Naive thymus-derived CD8-positive, alpha-beta T cell (primary cell): Measurements from ENCODE around the gene MRPL1. TPM values are rescaled to one million over a fixed set of nuclear protein-coding genes. Genes with fewer than 3 reads are reported as not detected.

ENCODE experiments used
- ATAC-seq, 2 donors: fragments of 150-1000 bp; cut with Tn5 transposase in 1 of 2; sonication (Bioruptor Pico), chemical (Tn5 transposase) in 1 of 2; 1 replicate in 1 of 2; 2 replicates in 1 of 2; pipeline ENCODE4 v1.10.0; 2021; ENCODE audit warnings: mild to moderate bottlenecking in 2 of 2, moderate library complexity in 2 of 2
- POLR2A ChIA-PET: fragments of 350-600 bp; sonication (Branson Sonifier 250); formaldehyde crosslinking; loops from one replicate; lab custom pipeline; 2021; ENCODE audit warnings: antibody characterized with exemption; lab: Charles Lee
- DNase-seq, 10 donors: peaks; one replicate each; pipeline versions ENCODE4 v3.0.0 to v3.0.0-alpha.2; 2020 to 2022
- H3K27ac Mint-ChIP-seq, 10 donors: one replicate each; pipeline ENCODE4 v1.8.0; 2020 to 2022; ENCODE audit warnings: mild to moderate bottlenecking in 10 of 10, mixed read lengths in 10 of 10, moderate library complexity in 4 of 10, inconsistent platforms in 1 of 10
- H3K27me3 Mint-ChIP-seq, 5 donors: one replicate each; pipeline ENCODE4 v1.8.0; 2021 to 2022; ENCODE audit warnings: mixed read lengths in 5 of 5
- H3K36me3 Mint-ChIP-seq, 3 donors: one replicate each; pipeline ENCODE4 v1.8.0; 2020 to 2022; ENCODE audit warnings: mixed read lengths in 3 of 3, mild to moderate bottlenecking in 2 of 3, inconsistent platforms in 1 of 3
- H3K4me1 Mint-ChIP-seq, 4 donors: one replicate each; pipeline ENCODE4 v1.8.0; 2021 to 2022; ENCODE audit warnings: mixed read lengths in 4 of 4
- H3K4me3 Mint-ChIP-seq, 10 donors: one replicate each; pipeline ENCODE4 v1.8.0; 2020 to 2022; ENCODE audit warnings: mild to moderate bottlenecking in 10 of 10, mixed read lengths in 10 of 10, moderate library complexity in 6 of 10, inconsistent platforms in 1 of 10
- H3K9me3 Mint-ChIP-seq, 9 donors: one replicate each; pipeline ENCODE4 v1.8.0; 2020 to 2022; ENCODE audit warnings: mixed read lengths in 9 of 9, mild to moderate bottlenecking in 3 of 9, inconsistent platforms in 1 of 9, moderate library complexity in 1 of 9
- polyA plus RNA-seq, 3 donors: library from polyadenylated mRNA; unstranded; fragments of 300-500 nt; fragmentation: Illumina TruSeq; gene quantifications; one replicate each; pipeline ENCODE4 v1.2.3, GENCODE V29; 2021
- total RNA-seq, 8 experiments: library from RNA in 2 of 8; stranded (reverse) in 2 of 8; gene quantifications; one replicate each; pipeline ENCODE4 v1.2.3 and lab custom pipeline; 2021 to 2026

The MRPL1 gene
- total and polyA plus RNA-seq, 5 experiments from 2014 or later: 27.0 to 37.9 (median 35.6) TPM

DNA sequence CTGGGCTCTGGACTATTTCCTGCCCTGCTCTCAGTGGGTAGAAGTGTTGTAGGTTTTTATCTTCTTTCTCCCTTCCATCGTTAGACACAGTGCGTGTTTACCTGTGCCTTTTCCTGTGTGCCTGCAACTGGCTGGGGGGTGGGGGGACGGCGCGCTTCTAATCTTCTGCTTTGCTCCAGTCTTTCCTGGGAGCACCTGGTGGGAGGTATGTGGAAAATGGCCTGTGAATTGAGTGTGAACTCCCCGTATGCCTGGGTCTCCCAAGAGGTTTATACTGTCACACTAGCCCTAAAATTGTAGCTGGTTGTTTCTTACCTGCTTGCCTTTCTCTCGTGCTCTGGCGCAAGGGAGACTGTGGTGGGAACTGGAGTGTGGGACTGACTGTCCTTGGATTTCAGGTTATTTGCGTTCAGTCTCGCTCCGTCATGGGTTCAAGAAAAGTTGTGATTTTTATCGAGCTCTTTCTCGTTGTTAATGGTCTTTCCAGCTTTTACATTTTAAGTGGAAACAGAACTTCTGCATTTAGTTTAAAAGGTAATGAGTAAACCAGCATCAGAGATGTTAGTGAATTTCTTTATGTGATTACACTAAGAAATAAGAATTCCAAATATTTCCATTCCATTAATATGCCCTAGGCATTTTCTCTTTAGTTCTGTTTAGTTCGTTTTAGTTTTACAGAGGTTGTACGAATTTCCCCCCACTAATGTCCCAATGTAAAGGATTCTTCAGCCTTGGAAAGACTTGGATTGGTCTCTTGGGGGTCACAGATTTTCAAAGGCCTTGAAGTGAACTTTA lies 15.3 kb downstream of the MRPL1 start:
- H3K9me3 Mint-ChIP-seq: no peaks in the 10 kb centered on the region
- DNase-seq (no peak), ATAC-seq (no peak)
- H3K27me3 Mint-ChIP-seq: no peaks in the 10 kb centered on the region
- peaks cover 5 to 80% (median 30%) of the 10 kb centered on the region in 3 donors for H3K36me3 Mint-ChIP-seq
- peak overlapping the region in 4 of 10 donors; percentile 10 to 85 (median 44) for H3K27ac Mint-ChIP-seq
- H3K4me3 Mint-ChIP-seq: peak overlapping the region in 1 of 10 donors; percentile 11
- POLR2A ChIA-PET: interaction anchor here (0.6 to 1.1 kb wide), 3 partner anchors 9 to 217 kb away, joined by 3 to 8 read pairs (median 3); no protein-coding TSS in a partner anchor
- H3K4me1 Mint-ChIP-seq: peaks cover 11 to 36% (median 30%) of the 10 kb centered on the region in 4 donors

DNA sequence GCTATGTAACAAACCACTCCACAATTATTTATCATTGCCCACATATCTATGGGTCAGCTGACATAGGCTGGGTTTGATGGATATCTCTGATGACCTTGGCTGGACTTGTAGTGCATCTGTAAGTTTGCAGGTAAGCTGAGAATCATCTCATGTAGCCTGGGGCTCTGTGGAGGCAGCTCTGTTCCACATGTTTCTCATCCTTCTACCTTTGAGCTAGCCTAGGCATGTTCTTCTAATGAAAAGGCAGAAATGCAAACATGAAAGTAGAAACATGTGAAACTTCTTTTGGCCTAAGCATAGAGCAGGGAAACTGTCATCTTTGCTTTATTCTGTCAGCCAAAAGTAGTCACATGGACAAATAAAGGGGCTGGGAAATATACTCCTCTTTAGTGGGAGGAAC lies 18.2 kb downstream of the MRPL1 start:
- Mint-ChIP-seq H3K36me3 (peaks cover 10 to 81% (median 22%) of the 10 kb centered on the region in 3 donors), H3K9me3 (no peaks in the 10 kb centered on the region), H3K4me1 (peaks cover 9 to 34% (median 28%) of the 10 kb centered on the region in 4 donors), H3K4me3 (no peak overlapping the region), H3K27me3 (no peaks in the 10 kb centered on the region), H3K27ac (peak overlapping the region in 1 of 10 donors; percentile 15)
- no peak for DNase-seq
- POLR2A ChIA-PET: interaction anchor here (0.8 kb wide), 1 partner anchor 60 kb away, joined by 4 read pairs; no protein-coding TSS in a partner anchor
- ATAC-seq: no peak

DNA sequence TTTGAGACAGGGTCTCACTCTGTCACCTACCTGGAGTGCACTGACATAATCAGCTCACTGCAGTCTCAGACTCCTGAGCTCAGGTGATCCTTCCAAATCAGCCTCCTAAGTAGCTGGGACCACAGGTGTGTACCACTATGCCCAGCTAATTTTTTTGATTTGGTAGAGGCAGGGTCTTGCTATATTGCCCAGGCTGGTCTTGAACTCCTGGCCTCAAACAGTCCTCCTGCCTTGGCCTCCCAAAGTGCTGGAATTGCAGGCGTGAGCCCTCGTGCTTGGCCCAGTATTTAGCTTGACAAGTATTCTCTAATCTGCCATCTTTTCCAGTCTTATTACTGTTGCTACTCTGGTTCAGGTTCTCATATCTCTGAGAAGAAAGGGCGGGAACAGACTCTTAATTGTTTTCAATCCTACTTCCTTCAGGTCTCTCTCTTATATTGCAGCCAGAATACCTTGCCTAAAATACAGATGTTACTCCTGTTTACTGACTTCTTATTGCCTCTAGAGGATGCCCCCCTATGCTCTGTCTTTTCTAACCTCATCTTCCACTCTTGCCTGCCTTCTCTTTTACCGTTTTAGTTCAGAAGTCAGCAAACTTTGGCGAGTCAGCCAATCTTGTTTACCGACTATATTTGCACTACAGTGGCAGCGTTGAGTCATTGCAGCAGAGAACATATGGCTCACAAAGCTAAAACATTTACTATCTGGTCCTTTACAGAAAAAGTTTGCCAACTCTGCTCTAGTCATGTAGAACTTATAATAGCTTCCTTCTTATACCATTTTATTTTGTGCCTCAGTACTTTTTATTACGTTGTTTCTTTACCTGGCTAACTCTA lies 19.0 kb downstream of the MRPL1 start:
- peaks cover 10 to 80% (median 21%) of the 10 kb centered on the region in 3 donors for H3K36me3 Mint-ChIP-seq
- DNase-seq: no peak
- POLR2A ChIA-PET: interaction anchor here (0.5 to 0.8 kb wide), 3 partner anchors 9 to 61 kb away, joined by 3 to 4 read pairs (median 4); partner anchors contain the start of gene MRPL1

DNA sequence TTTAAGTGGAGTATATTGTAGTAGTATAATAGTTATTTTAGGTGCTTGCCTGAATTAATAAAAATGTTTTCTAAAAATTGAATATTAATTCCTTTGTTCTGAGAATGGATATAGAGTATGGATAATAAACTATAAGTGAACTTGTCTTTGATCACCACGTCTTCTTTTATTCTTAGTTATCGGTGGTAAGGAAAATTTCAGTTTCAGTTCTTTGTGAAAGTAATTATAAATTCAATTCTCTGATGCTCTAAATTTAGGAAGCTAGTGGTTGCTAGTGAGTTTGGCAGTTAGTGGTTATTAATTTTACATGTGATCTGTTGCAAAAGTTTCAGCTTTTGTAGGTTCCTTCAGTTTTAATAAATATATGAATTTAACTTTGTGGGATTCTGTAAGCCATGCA lies 30.8 kb downstream of the MRPL1 start:
- peaks cover 8 to 27% (median 14%) of the 10 kb centered on the region in 4 donors for H3K4me1 Mint-ChIP-seq
- H3K27ac Mint-ChIP-seq: peak overlapping the region in 2 of 10 donors; percentile 20 to 54
- POLR2A ChIA-PET: no interaction called here
- peak overlapping the region in 1 of 10 donors; percentile 37 for H3K4me3 Mint-ChIP-seq
- ATAC-seq (no peak), DNase-seq (no peak)
- peaks cover 22 to 82% (median 29%) of the 10 kb centered on the region in 3 donors for H3K36me3 Mint-ChIP-seq
- H3K27me3 Mint-ChIP-seq: no peaks in the 10 kb centered on the region
- no peaks in the 10 kb centered on the region for H3K9me3 Mint-ChIP-seq

More for the DNA sequence above, 19.0 kb downstream of the MRPL1 start:
- Mint-ChIP-seq H3K9me3 (no peaks in the 10 kb centered on the region), H3K4me3 (no peak overlapping the region), H3K4me1 (peaks cover 9 to 30% (median 28%) of the 10 kb centered on the region in 4 donors), H3K27me3 (no peaks in the 10 kb centered on the region), H3K27ac (peak overlapping the region in 4 of 10 donors; percentile 8 to 92 (median 53))
- no peak for ATAC-seq

DNA sequence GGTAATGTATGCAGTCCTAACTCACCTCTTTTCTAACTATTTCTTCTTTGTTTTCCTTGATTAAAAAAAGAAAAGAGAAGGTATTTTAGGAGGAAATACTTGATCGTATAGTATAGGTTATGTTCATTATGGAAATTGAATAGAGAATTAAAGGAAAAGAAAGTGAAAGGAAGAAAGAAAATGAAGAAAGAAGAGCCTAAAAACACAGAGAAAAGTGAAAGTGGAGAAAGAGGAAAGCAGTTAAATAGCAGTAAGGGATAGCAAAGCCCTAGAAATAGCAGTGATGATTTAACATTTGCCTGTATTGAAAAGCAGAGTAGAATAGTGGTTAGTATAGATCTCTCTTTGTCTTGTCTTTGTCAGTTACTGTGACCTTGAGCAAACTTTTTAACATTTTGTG lies 37.0 kb downstream of the MRPL1 start:
- Mint-ChIP-seq H3K9me3 (no peaks in the 10 kb centered on the region), H3K4me3 (peak overlapping the region in 4 of 10 donors; percentile 0 to 53 (median 22)), H3K36me3 (peaks cover 30 to 73% (median 33%) of the 10 kb centered on the region in 3 donors), H3K27me3 (no peaks in the 10 kb centered on the region), H3K27ac (peak overlapping the region in 7 of 10 donors; percentile 9 to 85 (median 27)), H3K4me1 (peaks cover 14 to 30% (median 21%) of the 10 kb centered on the region in 4 donors)
- no peak for DNase-seq
- POLR2A ChIA-PET: interaction anchor here (1.0 kb wide), 1 partner anchor 81 kb away, joined by 3 read pairs; no protein-coding TSS in a partner anchor
- no peak for ATAC-seq

DNA sequence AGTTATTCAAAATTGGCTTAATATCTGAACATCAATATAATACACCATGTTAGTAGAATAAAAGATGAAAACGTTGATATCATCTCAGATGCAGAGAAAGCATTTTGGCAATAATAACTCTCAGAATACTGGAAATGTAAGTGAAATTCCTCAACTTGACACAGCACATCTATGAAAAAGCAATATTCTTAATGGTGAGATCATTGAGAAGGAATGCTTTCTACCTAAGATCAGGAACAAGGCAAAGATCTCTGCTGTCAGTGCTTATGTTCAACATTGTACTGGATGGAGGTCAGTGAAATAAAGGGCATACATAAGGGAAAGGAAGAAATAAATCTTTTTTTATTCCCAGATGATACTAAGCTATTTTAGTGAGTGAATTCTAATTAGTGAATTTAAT lies 40.6 kb downstream of the MRPL1 start:
- H3K27ac Mint-ChIP-seq: no peak overlapping the region
- no peaks in the 10 kb centered on the region for H3K9me3 Mint-ChIP-seq
- H3K36me3 Mint-ChIP-seq: peaks cover 10 to 74% (median 33%) of the 10 kb centered on the region in 3 donors
- POLR2A ChIA-PET: no interaction called here
- DNase-seq (no peak), ATAC-seq (no peak)
- peaks cover 13 to 23% (median 18%) of the 10 kb centered on the region in 4 donors for H3K4me1 Mint-ChIP-seq
- H3K4me3 Mint-ChIP-seq: no peak overlapping the region
- no peaks in the 10 kb centered on the region for H3K27me3 Mint-ChIP-seq

DNA sequence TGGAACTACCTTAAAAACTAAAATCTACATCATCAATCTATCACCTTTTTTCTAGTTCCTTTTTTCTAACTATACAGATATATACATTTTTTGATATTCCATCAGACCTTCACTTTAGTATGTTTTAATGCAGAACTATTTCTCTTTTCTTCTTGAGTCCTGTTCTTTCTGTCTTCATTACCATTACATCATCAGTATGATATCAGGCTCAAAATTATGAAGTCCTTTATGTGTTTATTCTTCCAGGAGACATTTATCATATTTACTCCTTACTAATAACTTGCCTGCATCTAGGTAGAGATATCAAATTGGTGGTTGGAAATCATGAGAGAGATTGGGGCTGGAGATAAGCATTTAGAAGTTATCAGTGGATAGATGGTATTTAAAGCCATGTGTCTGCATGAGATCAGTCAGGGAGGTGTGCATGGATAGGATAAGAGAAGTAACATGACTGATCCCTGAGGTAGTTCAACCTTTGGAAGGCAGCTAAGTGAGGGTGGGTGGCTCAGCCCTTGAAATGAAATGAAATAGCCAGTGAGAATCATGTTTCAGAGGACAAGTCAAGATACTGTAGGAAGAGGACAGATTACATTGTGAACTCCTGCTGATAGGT lies 43.1 kb downstream of the MRPL1 start:
- H3K36me3 Mint-ChIP-seq: peaks cover 2 to 75% (median 49%) of the 10 kb centered on the region in 3 donors

DNA sequence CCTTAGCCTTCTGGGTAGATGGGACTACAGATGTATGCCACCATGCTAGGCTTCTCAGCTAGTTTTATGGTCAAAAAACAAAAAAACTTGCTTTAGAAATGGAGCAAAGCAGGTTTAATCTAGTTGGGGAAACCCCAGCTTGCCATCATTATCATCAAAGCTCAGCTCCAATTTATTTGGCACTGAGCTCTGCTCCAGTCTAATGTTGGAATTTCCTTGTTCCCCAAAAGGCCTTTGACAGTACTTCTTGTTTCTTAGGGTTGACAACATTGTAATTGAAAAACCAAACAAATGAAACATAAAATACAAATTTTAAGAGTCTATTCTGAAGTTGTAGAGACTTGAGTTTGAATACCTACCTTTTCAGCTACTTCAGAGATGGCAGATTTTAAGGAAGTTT lies 48.0 kb downstream of the MRPL1 start:
- H3K36me3 Mint-ChIP-seq: peaks cover 16 to 86% (median 76%) of the 10 kb centered on the region in 3 donors

More for the DNA sequence above, 43.1 kb downstream of the MRPL1 start:
- no peak for ATAC-seq
- H3K4me3 Mint-ChIP-seq: no peak overlapping the region
- no peaks in the 10 kb centered on the region for H3K27me3 Mint-ChIP-seq
- H3K4me1 Mint-ChIP-seq: peaks cover under 1 to 8% (median 3%) of the 10 kb centered on the region in 4 donors
- peak overlapping the region in 2 of 10 donors; percentile 5 to 45 for H3K27ac Mint-ChIP-seq
- POLR2A ChIA-PET: no interaction called here
- DNase-seq: no peak
- no peaks in the 10 kb centered on the region for H3K9me3 Mint-ChIP-seq

DNA sequence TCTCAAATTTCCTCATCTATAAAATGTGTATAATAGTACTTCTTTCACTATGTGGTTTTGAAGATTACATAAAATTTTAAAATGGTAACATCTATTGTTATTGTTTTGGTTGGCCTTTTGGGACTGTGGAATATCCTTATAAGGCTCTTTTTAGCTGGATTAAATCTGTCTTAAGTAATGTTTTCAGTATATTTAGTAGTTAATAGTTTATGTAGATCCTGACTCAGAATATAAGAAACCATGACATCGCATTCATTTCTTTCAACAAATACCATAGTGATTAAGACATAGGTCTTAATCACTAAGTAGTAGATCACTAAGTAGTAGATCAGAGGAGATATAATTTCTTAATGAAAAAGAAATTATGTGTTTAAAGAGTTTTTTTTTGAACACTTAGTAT lies 48.5 kb downstream of the MRPL1 start:
- POLR2A ChIA-PET: no interaction called here
- Mint-ChIP-seq H3K27ac (no peak overlapping the region), H3K4me1 (peaks cover 3 to 16% (median 12%) of the 10 kb centered on the region in 4 donors), H3K9me3 (peaks cover 0 to 6% (median 0%) of the 10 kb centered on the region in 9 donors), H3K27me3 (no peaks in the 10 kb centered on the region), H3K36me3 (peaks cover 16 to 84% (median 75%) of the 10 kb centered on the region in 3 donors), H3K4me3 (no peak overlapping the region)
- ATAC-seq: no peak
- no peak for DNase-seq

More for the DNA sequence above, 48.0 kb downstream of the MRPL1 start:
- H3K4me1 Mint-ChIP-seq: peaks cover 6 to 16% (median 14%) of the 10 kb centered on the region in 4 donors
- DNase-seq (no peak), ATAC-seq (no peak)
- no peak overlapping the region for H3K4me3 Mint-ChIP-seq
- POLR2A ChIA-PET: no interaction called here
- no peak overlapping the region for H3K27ac Mint-ChIP-seq
- H3K9me3 Mint-ChIP-seq: peaks cover 0 to 6% (median 0%) of the 10 kb centered on the region in 9 donors
- no peaks in the 10 kb centered on the region for H3K27me3 Mint-ChIP-seq

DNA sequence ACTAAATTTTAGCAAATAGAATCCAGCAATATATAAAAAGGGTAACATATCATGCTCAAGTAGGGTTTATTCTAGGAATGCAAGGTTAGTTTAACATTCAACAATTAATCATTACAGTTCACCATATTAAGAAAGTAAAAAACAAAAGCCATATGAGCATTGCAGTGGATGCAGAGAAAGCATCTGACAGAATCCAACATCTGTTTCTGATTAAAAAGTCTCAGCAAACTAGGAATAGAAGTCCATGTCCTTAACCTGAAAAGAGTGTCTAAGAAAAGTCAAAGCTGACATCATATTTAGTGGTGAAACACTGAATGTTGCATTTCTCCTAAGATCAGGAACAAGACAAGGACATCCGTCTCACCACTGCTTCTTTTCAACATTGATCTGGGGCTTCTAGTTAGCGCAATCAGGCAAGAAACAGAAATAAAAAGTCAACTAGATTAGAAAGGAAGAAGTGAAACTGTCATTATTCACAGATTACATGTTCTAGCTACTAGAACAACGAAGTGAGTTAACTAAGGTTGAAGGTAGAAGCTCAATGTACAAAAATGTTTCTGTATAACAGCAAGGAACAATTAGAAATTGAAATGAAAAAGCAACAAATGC lies 49.3 kb downstream of the MRPL1 start:
- POLR2A ChIA-PET: interaction anchor here (0.6 kb wide), 1 partner anchor 105 kb away, joined by 5 read pairs; no protein-coding TSS in a partner anchor
- ATAC-seq (no peak), DNase-seq (no peak)
- H3K36me3 Mint-ChIP-seq: peaks cover 16 to 79% (median 72%) of the 10 kb centered on the region in 3 donors
- peak overlapping the region in 1 of 10 donors; percentile 3 for H3K4me3 Mint-ChIP-seq
- H3K9me3 Mint-ChIP-seq: peaks cover 0 to 6% (median 0%) of the 10 kb centered on the region in 9 donors
- H3K27me3 Mint-ChIP-seq: no peaks in the 10 kb centered on the region
- H3K27ac Mint-ChIP-seq: no peak overlapping the region
- peaks cover 3 to 18% (median 12%) of the 10 kb centered on the region in 4 donors for H3K4me1 Mint-ChIP-seq

DNA sequence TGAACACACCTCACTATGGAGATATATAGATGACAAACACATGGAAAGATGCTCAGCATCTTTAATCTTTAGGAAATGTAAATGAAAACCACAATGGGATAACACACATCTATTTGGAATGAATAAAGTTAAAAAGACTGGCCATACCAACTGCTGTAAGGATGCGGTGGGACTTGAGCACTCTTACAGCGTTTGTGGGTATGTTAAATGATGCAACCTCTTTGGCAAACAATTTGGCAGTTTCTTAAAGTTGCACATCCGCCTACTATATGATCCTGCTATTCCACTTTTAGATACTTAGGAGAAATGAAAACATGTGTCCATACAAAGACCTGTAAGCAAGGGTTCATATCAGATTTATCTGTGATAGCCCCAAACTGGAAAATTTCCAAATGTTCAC lies 50.7 kb downstream of the MRPL1 start:
- H3K27ac Mint-ChIP-seq: no peak overlapping the region
- no peaks in the 10 kb centered on the region for H3K27me3 Mint-ChIP-seq
- peaks cover 16 to 70% (median 60%) of the 10 kb centered on the region in 3 donors for H3K36me3 Mint-ChIP-seq
- peaks cover 7 to 29% (median 17%) of the 10 kb centered on the region in 4 donors for H3K4me1 Mint-ChIP-seq
- H3K9me3 Mint-ChIP-seq: peaks cover 0 to 6% (median 0%) of the 10 kb centered on the region in 9 donors
- ATAC-seq: no peak
- no peak overlapping the region for H3K4me3 Mint-ChIP-seq
- DNase-seq: no peak
- POLR2A ChIA-PET: no interaction called here
